Gastrocnemius medialis (tissue), 4 donors: ENCODE data around the gene ADRB2.

ENCODE experiments used
- CTCF ChIP-seq, 5 experiments: fragments of 450-650 bp in 3 of 5; fragments of 200-600 bp in 2 of 5; sonication (generic) in 2 of 5; IDR thresholded peaks in 4 of 5; conservative IDR thresholded peaks in 1 of 5; 1 replicate in 4 of 5; 2 replicates in 1 of 5; pipeline ENCODE4 v1.5.1; 2016 to 2019; ENCODE audit warnings: antibody characterized with exemption in 5 of 5, mild to moderate bottlenecking in 3 of 5, moderate library complexity in 3 of 5
- POLR2A ChIP-seq, 2 donors: fragments of 450-650 bp; IDR thresholded peaks; one replicate each; pipeline ENCODE4 v1.6.1; 2017; ENCODE audit warnings: antibody characterized with exemption in 2 of 2, mild to moderate bottlenecking in 2 of 2, moderate library complexity in 2 of 2

- TF ChIP-seq CTCF (IDR thresholded peaks at IDR 0.05 in 4 of 5, conservative IDR thresholded peaks at IDR 0.05 in 1 of 5): no peak
- no peak for TF ChIP-seq POLR2A (IDR thresholded peaks at IDR 0.05)
Observed at GRCh38 chr5:148855249-148856008, 29.0 kb downstream of the ADRB2 start.
